CD4-positive, alpha-beta T cell treated with Interleukin-15 for 1 hour (primary cell): Measurements from ENCODE around the gene SUSD1.
"Not testable (repeated sequence)": the region's sequence is repeated elsewhere in the genome, so short reads cannot be mapped to it uniquely, and the experiment has no call there.

ENCODE experiments used
- DNase-seq: peaks from one replicate; pipeline ENCODE4 v3.0.0-alpha.2; 2020

The SUSD1 gene

DNA sequence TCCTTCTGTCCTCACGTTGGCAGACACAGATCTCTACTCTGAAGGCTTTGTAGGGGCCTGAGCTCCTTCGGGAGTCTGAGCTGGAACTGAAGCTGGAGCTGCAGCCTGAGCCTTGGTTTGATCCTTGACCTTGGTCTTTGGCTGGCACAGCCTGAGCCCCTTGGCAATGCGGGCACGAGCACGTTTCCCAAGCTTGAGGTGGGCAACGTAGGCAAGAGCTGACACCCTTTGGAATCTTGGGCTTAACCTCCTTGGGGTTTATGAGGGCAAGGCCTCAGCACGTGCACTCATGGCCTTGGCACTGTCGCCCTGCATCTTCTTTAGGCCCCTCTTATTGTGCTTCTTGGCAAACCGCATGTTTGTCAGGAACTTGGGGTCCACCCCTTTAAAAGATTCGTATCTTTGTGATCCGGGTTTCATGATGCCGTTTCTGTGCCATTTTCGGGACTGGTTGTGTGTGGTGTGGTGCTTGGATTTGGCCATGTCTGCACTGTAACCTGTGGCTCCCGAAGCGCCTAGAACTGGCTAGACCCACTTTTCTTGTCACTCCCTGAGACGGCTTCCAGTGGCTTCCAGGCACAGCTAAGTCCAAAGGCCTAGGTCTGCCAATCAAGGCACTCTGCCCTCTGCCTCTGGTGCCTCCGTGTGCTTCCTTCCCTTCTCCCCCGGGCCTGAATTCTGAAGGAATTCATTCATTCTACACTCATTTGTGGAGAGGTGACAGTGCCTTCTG, 1.4 kb downstream of the SUSD1 start:
- no peak for DNase-seq

DNA sequence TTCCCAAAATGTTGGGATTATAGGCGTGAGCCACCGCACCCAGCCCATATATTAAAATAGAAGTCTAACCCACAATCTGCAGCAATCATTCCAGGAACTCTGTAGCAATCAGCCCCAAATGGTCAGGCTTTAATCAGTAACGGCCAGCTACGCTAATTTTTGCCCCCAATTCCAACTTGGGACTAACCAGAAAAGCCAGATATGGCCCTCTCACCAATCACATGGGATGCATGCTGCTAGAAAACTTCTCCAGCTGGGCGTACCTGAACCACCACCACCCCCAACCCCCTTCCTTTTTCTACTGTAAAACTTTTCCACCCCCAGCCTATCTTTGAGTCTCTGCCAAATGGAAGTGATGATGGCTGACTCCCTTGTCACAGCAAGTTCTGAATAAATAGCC, 4.1 kb downstream of the SUSD1 start:
- no peak for DNase-seq

DNA sequence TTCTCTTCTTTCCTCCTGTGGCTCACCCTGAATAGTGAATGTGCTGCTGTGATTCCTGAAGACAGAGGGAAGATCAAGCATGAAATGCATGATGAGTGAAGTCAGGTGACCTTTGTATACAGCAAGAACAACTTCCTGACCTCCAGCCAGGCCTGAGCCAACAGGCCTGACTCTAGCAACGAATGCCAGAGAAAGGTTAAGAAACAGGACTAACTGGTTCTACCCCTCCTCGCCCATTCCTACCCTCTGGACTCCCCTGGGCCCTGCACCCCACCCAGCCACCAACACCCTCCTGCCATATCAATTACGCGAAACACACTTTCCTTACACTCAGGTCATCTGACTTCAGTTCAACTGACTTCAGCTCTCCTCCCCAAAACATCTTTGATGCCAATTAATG, 4.9 kb downstream of the SUSD1 start:
- DNase-seq = no peak

DNA sequence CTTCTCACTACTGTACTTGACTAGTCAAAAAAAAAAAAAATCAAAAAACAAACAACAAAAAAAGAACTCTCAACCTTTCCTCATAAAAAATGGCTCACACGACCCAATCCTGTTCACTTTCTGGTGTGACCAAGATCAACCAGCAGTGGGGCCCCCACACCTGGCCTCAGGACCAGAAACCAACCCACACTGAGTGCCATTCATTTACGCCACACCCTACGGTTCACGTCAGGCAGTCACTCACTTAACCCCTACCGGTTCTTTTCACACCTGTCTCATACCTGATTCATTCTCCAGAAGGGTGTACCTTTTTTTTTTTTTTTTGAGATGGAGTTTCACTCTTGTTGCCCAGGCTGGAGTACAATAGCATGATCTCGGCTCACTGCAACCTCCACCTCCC, 5.7 kb downstream of the SUSD1 start:
- DNase-seq = no peak

DNA sequence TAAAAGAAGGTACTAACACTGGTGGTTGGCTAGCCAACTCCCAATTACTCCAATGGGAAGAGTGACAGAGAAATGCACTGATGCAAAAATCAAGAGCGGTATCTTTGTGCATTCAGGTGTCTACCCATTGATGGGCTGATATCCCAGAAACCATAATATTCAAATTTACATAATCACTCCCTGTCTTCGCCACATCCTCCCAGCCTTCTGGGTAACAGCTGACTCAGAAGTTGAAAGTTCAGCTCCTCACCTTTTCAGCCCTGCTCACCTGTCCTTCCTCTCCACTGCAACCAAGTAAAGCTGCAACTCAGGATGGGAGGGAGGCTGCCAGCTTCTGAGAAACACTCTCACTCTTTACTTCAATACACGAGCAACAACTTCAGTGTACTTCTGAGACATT, 6.9 kb downstream of the SUSD1 start:
- no peak for DNase-seq

DNA sequence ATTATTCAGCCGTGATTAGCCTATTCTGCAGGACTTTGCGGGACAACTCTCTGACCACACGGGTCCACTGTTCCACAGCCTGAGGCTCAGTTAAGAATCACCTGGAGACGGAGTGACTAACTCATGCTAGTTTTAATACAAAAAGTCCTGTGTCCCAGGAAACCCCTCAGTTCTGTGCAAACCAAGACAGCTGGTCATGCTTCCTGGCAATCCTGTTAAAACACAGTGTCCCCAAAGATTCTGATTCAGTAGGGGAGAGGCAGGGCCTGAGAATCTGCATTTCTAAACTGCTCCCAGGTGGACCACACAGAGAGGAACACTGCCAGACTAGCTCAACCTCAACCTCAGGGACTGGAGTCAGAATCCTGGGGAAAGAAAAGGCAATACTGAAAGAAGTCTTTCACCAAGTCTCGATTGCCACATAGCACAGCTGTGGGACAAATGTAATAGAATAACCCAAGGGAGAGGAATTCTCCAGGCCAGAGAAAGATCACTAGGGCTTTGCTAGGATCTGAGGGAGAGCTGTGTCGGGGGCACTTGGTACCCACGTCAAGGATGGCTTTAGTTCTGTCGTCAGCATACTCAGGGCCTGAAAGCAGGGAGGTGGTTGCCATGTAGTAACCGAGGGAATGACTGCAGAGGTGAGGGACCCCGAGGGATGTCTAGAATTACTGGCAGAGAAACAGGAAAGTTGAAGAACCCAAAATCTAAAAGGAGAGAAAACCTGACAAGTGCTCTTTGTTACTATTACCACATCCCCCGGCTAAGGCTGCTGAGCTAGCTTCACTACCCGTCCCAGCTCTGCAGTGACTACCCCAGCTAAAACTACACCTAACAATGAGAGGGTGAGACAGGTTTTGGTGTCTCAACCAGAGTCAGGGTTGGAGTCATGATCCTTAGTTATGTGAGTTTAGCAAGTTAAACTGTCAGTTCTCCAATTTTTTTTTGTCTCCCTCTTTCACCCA, 8.6 kb downstream of the SUSD1 start:
- DNase-seq = no peak

DNA sequence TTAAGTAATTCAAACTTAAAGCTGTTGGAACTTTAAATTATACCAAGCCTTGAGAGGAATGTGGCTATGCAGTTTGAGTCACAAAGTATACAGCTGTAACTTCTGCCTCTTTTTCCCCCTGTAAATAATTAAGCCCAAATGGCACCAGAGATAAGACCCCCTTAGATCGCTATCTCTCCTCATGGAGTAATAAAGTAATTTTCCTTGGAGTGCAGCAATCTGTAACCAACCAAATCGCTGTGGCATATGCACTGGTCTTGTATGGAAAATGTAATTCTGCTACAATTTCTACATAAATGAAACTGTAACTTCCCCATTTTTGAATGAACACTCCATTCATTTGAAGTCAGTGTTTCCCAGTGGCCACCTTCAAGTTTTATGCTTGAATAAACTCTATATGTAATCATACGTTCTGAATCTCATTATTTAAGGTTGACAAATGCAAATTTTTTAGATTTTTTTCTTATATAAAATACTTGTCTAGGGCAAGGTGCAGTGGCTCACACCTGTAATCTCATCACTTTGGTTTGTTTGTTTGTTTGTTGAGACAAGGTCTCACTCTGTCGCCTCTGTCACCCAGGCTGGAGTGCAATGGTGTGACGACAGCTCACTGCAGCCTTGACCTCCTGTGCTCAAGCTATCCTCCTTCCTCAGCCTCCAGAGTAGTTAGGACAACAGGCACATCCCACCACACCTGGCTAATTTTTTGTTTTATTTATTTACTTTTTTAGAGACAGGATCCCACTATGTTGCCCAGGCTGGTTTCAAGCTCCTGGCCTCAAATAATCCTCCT, 12.3 kb downstream of the SUSD1 start:
- DNase-seq = no peak

DNA sequence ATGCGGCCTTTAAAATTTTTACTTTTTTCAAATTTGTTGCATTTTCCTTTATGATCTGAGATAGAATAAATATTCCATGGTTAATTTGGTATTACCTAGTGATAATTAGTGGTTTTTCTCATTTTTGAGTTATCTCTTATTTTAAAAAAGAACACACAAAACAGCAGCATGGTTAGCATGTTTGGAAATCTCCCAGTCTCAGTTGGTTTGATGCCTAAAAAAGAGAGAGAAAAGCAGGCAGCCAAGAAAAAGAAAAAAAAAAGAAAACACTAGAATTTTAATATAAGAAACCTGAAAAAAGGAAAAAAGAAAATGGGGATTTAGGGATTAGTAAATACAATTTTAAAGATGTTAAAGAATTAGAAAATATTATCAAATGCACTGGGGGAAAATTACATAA, 15.3 kb downstream of the SUSD1 start:
- no peak for DNase-seq

DNA sequence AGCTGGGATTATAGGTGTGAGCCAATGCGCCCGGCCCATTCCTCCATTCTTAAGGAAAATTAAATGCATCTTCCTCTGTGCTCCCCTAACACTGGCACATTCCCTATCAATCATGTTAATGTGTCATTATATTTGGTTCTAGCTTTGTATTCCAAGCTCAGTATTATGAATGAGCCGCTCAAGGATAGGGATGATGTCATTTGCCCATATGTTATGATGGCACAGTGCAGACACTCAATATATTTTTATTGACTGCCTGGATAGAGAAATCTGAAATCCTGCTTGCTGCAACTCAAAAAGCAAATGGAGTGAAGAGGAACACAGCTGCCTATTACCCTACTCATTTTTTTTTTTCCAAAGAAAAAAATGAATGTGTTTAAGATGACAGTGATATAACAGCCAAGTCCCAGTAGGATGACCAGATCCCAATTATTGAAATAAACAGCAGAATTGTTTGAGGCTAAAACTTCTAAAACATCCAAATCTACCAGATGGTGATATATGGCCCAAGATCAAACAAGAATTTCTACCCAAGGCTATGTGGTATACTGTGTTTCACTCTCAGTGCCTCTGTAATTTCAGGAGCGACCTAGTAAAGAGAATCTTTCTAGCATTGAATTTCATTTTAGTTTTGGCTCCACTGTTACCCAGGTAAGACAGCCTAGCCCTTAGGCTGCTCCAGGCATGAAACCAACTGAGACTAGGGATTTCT, 16.3 kb downstream of the SUSD1 start:
- no peak for DNase-seq

DNA sequence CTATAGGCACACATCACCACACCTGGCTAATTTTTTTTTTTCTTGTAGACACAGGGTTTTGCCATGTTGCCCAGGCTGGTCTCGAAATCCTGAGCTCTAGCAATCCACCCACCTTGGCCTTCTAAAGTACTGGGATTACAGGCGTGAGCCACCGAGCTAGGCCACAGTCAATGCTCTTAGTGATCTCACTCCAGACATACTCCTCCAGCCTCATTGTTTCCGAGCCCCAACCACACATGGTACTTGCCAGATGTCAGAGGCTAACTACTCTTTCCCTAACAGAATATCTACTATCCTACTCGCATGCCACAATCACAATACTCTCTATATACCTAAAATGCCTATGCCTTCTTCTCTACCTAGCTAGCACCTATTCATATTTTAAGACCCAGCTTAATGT, 17.1 kb downstream of the SUSD1 start:
- DNase-seq = no peak

DNA sequence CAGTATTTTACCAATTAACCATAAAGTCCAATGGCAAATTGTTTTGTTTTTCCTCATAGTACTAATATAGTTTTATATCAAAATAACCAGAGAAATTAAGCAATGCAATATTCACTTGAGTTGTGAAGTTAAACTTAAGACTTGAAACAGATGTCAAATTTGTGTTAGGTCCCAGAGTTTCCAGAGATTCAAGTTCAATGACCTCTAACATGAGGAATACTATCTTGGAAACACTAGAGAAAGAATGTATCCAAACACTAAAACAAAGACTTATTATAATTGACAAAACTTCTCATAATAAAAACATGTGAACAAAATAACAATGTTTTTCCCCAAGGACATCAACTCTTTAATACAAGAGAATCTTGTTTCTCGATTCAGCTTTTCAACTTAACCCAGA, 18.0 kb downstream of the SUSD1 start:
- no peak for DNase-seq

DNA sequence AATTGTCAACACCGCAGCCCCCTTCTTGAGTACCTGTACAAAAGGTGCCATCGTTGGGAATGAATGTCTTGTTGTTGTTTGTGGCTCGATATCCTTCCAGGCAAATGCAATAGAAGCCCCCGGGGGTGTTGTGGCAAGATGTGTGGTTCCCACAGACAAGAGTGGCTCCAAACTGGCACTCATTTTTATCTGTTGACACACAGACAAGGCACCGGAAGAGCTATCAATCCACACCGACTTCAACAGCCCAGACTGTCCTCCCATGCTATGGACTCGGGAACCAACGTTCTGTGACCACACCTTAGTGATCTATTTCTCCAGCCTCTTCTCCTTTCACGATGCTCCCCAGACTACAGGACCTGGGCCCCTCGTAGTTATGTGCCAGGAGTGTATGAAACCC, 25.9 kb downstream of the SUSD1 start:
- DNase-seq = no peak

DNA sequence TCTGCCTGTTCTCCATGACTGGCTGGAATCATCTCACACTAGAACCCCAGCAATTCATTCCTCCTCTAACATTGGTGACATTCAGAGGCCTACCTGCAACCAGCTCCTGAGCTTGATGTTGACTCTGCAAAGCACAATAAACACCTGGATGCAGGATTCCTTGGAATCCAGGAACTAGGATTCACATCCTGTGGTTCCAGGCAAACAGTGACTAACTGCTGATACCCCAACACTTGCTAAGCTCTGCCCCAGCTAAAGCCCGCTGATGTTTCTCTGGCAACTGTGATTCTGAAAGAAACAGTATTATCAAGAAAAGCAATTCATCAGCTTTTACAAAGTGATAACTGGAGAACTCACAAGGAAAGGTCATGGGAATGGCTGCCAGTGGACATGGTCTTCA, 29.2 kb downstream of the SUSD1 start:
- no peak for DNase-seq

DNA sequence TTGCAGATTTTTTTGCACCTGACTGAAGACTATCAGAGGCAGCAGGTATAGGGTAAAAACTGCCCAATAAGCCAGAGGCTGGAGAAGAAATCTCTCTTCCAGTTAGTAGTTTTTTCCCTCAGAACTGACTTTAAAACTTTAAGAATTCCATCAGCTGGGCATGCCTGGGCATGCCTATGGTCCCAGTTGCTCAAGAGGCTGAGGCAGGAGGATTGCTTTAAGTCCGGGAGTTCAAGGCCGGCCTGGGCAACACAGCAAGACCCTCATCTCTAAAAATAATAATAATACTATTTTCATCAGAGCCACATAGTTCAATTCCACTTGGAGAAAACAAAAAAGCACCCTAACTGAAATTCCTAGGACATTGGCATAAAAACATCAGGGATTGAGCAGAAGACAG, 30.3 kb downstream of the SUSD1 start:
- no peak for DNase-seq

DNA sequence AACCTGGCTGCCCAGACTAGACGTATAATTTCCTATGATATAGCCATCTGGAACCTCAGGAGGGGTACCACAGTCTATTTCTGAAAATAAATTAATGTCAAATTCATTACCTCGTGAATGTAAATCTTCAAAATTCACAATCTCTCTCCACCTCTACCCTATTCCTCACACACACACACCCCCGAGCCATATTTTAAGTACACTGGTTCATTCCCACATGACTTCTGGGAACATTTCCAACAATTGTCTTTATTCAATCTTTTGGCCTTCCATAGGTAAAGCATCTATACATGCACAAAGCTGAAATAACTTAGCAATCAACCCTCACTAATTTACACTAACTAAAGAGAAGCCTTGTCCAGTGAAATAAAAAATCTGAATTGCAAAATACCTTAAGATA, 32.7 kb downstream of the SUSD1 start:
- DNase-seq = no peak

DNA sequence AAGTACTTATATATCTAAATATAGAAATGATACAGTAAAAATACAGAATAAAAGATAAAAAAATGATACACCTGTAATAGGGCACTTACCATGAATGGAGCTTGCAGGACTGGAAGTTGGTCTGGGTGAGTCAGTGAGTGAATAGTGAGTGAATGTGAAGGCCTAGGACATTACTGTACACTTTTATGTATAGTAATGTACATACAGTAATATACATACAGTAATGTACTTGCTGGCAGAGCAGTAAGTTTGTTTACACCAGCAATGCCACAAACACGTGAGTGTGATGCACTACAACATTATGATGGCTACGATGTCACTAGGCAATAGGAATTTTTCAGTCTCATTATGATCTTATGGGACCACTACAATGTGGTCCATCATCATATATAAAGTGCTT, 34.2 kb downstream of the SUSD1 start:
- DNase-seq = no peak

DNA sequence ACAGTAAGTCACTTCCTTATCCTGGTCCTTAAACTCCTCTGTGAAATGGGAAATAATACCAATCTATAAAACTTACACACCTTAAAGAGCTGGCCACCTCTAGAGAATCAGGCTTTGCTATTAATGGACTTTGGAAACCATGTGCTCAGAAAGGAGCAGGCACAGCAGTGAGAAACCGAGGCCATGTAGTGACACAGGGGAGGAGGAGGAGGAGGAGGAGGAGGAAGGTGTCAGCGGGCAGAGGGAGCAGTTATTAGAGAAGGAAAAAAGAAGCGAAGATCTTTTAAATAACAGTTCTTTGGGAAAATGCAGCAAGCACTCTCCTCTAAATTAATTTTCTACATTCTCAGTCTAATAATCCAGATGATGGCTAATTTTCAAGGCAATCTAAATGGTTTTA, 38.0 kb downstream of the SUSD1 start:
- no peak for DNase-seq

DNA sequence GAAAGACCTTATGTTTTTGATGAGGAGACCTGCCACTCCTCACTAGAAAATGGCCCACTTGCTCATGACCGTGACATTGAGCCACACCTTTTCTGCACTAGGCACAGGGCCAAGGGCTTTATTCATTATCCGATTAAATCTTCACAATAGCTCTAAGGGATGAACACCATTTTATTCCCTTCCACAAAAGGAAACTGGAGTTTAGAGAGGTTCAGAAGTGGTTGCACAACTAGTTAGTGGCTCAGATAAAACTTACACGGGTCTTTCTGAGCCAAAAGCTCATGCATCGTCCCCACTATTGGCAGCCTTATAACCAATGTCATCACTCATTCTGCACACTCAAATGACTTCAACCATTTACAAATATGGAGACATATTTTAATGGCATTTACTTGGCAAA, 39.4 kb downstream of the SUSD1 start:
- no peak for DNase-seq

DNA sequence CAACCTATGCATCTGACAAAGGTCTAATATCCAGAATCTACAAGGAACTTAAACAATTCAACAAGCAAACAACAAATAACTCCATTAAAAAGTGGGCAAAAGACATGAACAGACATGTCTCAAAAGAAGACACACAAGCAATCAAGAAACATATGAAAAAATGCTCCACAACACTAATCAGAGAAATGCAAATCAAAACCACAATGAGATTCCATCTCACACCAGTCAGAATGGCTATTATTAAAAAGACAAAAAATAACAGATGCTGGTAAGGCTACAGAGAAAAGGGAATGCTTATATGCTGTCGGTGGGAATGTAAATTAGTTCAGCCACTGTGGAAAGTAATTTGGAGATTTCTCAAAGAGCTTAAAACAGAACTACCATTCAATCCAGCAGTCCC, 41.3 kb downstream of the SUSD1 start:
- DNase-seq = not testable (repeated sequence)

DNA sequence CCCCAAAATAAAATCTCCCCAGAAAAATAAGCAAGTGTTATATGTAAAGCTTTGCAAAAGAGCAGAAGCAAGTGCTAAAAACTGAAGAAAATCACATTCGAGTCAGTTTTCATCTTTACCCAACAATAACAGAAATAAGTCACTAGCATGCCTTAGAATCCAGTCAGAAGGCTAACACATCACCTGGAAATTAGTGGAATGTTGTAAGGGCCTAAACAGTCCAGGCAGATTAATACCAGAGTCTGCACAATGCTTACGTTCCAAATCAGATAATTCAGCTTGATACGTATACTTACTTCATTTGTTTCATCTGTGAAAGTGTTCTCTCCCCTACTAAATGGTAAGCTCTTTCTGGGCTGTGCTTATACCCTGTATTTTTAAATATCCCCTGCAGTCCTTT, 42.7 kb downstream of the SUSD1 start:
- DNase-seq = no peak

DNA sequence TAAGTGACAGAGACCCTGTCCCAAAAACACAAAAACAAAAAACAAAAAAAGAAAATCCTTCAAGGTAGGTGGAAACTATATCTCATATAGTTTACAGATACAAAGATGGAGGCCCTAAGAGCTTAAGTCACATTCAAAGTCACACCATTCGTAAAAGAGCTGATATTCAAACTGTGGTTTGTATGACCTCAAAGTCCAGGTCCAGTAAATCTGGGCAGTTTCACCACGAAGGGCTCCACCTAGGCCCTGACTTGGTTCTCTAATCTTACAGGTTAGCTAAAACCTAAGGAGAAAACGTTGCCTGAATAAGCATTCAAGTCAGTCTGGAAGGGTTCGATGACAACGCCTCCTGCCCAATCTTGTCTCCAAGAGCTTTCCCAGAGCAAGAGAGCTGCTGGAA, 44.1 kb downstream of the SUSD1 start:
- DNase-seq = no peak

DNA sequence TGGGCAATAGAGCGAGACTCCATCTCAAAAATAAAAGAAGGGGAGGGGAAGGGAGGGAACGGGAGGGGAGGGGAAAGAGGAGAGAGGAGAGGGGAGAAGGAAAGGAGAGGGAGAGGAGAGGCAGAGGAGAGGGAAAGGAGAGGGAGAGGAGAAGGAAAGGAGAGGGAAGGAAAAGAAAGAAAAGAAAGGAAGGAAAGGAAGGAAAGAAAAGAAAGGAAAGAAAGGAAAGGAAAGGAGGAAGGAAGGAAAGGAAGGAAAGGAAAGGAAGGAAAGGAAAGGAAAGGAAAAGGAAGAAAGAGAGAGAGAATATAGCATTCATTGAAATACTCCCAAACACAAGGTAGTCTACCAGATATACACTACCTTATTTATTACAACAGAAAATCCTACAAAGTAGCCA, 44.8 kb downstream of the SUSD1 start:
- no peak for DNase-seq

DNA sequence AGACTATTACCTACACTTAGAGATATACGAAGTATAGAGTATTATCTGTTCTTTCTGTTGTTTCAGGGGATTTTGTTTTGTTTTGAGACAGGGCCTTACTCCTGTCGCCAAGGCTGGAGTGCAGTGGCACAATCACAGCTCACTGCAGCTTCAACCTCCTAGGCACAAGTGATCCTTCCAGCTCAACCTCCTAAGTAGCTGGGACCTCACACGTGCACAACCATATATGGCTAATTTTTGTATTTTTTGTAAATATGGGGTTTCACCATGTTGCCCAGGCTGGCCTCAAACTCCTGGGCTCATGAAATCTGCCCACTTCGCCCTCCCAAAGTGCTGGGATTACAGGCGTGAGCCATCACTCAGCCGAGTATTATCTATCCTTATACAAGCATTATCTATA, 45.9 kb downstream of the SUSD1 start:
- no peak for DNase-seq
